Muscle layer of colon (tissue), 2 donors: ENCODE data around the gene MBP.

Source experiments
- H3K27ac ChIP-seq: one replicate; pipeline ENCODE4 v1.7.0; 2013; ENCODE audit warnings: low read depth, mild to moderate bottlenecking, low read length, moderate library complexity
- H3K27me3 ChIP-seq, 2 donors: one replicate each; pipeline ENCODE4 v1.7.0; 2013; ENCODE audit warnings: low read length in 2 of 2, mild to moderate bottlenecking in 2 of 2; ENCODE audit not compliant: insufficient read depth in 2 of 2, control insufficient read depth in 1 of 2
- H3K36me3 ChIP-seq: one replicate; pipeline ENCODE4 v1.7.0; 2013; ENCODE audit warnings: mild to moderate bottlenecking, low read length; ENCODE audit not compliant: insufficient read depth
- H3K4me1 ChIP-seq: one replicate; pipeline ENCODE4 v1.7.0; 2013; ENCODE audit warnings: mild to moderate bottlenecking, low read length; ENCODE audit not compliant: insufficient read depth
- H3K4me3 ChIP-seq, 2 donors: one replicate each; pipeline ENCODE4 v1.7.0; 2013; ENCODE audit warnings: low read length in 2 of 2, low read depth in 1 of 2, mild to moderate bottlenecking in 1 of 2, moderate library complexity in 1 of 2
- H3K9ac ChIP-seq: one replicate; pipeline ENCODE4 v1.7.0; 2013; ENCODE audit warnings: low read length
- H3K9me3 ChIP-seq: one replicate; pipeline ENCODE4 v1.7.0; 2013; ENCODE audit warnings: mild to moderate bottlenecking, low read length
- donor health status: abdominal sarcoma.
- donor health status: Adenocarcinoma of cecum.

The MBP gene

DNA sequence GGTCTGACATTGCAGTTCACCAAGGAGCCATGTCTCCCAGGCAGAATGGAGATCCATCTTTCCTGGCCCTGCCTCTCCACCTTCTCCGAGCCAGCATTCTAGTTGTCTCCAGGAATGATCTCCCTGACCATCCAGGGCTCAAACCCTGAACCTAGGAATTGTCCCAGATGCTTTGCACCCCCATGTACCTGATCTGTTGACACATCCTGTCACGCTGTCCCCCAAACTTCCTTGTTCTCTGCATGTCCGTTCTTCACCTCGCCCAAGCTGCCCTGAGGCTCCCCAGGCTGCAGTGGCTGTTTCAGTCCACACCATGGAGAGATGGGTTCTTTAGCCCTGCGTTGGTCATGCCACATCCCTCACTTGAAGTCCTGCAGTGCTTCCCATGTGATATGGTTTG is 7.0 kb upstream of the MBP start:
- no peak overlapping the region for H3K9ac ChIP-seq
- no peaks in the 10 kb centered on the region for H3K4me1 ChIP-seq
- no peaks in the 10 kb centered on the region for H3K36me3 ChIP-seq
- H3K4me3 ChIP-seq: no peak overlapping the region
- peaks cover 5% of the 10 kb centered on the region for H3K9me3 ChIP-seq
- no peaks in the 10 kb centered on the region for H3K27me3 ChIP-seq
- no peak overlapping the region for H3K27ac ChIP-seq

DNA sequence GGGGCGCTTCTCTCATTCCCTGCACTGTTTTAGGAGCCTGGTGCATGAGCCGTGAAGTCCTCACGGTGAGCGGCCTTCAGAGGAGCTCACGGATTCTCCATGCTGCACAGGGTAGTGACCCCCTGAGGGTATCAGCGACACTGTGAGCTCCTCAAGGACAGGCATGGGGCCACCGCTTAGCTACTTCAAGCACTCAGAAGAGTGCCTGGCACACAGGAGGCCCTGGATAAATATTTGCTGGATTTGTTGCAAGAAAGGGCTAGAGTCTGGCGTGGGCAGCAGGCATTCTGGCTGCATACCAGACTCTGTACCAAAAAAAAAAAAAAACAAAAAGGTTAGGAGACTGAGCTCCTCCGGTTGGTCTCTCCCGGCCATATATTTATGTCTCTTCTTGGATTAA is 5.7 kb upstream of the MBP start:
- Histone ChIP-seq H3K9me3 (peaks cover 5% of the 10 kb centered on the region), H3K27me3 (no peaks in the 10 kb centered on the region), H3K4me3 (no peak overlapping the region), H3K9ac (no peak overlapping the region), H3K36me3 (no peaks in the 10 kb centered on the region), H3K4me1 (no peaks in the 10 kb centered on the region), H3K27ac (no peak overlapping the region)

DNA sequence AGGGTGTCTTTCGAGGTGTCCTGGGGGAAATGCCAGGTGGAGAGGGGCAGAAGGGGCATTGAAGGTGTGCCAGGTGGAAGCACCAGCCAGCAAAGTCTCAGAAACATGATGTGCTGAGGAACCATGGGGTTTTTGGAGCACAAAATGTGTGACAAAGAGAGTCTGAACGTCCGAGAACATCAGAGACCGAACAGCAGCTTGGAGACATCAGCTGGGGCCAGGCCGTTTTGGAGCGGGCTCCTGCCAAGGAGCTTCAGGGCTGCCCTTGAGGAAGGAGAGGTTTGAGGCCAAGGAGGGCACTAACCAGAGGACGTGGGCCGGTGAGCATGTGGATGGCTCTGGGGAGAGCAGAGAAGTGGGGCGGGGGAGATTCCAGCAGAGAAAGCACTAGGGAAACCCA is 5.3 kb upstream of the MBP start:
- H3K36me3 ChIP-seq: no peaks in the 10 kb centered on the region
- H3K27ac ChIP-seq: no peak overlapping the region
- no peaks in the 10 kb centered on the region for H3K4me1 ChIP-seq

DNA sequence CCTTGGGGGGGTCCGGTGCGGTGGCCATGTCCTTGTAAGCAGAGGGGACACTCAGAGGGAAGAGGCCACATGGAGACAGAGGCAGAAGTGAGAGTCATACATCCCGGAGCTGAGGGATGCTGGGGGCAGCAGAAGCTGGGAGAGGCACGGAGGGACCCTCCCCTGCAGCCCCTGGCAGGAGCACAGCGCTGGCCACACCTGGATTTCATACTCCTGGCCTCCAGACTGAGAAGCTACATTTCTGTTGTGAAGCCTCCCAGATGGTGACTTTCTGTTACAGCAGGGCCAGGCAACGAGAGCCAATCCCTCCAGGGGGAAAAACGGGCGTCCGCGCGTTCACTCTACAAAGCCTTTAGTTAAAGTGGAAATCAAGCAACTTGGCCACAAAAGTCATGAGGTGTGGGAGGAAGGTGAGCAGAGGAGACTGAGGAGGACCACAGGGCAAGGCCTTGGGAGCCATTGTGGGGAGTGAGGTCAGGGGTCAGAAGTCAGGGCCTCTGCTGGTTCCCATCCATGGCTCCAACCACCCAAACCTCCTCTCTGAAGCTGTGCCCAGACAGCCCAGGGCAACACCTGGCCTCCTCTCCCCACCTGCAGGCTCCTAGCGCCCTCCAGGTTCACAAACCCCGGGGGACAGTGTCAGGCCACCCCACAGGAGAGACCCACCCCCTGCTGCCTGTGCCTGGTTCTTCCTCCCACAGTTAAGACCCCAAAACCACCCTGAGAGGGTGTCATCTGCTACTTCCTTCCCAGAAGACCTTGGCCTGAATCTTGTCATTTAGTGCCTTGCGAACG is 4.5 kb upstream of the MBP start:
- H3K27me3 ChIP-seq: peaks cover 0 to 10% of the 10 kb centered on the region in 2 donors

More for the DNA sequence above, 5.3 kb upstream of the MBP start:
- Histone ChIP-seq H3K27me3 (peaks cover 0 to 2% of the 10 kb centered on the region in 2 donors), H3K4me3 (no peak overlapping the region), H3K9me3 (peaks cover 5% of the 10 kb centered on the region), H3K9ac (no peak overlapping the region)

DNA sequence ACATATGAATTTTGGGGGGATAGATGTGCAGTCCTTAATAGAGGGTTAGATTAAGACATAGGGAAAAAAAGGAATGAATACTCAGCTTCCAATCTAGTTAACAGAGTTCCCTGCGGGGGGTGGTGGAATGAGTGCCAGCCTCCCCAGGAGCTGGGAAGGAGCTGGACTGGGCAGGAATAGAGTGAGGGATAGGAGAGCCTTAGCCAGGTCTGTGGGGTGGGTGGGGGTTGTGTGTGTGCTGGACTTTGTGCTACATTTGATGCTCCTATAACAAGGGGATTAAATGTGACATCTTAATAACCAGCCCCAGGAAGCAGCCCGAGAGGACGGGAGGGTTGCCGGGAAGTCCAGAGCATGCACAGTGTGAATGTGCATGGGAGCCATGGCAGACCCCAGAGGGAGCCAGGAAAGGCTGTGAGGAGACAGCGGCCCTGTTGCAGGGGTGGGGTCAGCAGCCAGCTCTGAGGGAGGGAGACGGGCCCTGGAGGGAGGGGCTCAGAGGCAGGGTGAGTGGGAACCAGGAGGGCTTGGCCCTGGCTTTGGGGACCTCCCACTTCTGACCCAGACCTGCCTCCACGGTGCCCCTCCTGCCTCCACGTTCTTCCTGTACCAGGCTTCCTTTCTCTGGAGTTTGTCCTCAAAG is 3.6 kb upstream of the MBP start:
- H3K36me3 ChIP-seq: no peaks in the 10 kb centered on the region
- H3K9me3 ChIP-seq: peaks cover 5% of the 10 kb centered on the region
- H3K4me1 ChIP-seq: no peaks in the 10 kb centered on the region
- H3K27me3 ChIP-seq: peaks cover 0 to 18% of the 10 kb centered on the region in 2 donors
- no peak overlapping the region for H3K9ac ChIP-seq
- no peak overlapping the region for H3K27ac ChIP-seq
- no peak overlapping the region for H3K4me3 ChIP-seq

More for the DNA sequence above, 4.5 kb upstream of the MBP start:
- Histone ChIP-seq H3K4me1 (no peaks in the 10 kb centered on the region), H3K36me3 (no peaks in the 10 kb centered on the region), H3K27ac (no peak overlapping the region), H3K9ac (no peak overlapping the region), H3K4me3 (no peak overlapping the region), H3K9me3 (peaks cover 5% of the 10 kb centered on the region)

DNA sequence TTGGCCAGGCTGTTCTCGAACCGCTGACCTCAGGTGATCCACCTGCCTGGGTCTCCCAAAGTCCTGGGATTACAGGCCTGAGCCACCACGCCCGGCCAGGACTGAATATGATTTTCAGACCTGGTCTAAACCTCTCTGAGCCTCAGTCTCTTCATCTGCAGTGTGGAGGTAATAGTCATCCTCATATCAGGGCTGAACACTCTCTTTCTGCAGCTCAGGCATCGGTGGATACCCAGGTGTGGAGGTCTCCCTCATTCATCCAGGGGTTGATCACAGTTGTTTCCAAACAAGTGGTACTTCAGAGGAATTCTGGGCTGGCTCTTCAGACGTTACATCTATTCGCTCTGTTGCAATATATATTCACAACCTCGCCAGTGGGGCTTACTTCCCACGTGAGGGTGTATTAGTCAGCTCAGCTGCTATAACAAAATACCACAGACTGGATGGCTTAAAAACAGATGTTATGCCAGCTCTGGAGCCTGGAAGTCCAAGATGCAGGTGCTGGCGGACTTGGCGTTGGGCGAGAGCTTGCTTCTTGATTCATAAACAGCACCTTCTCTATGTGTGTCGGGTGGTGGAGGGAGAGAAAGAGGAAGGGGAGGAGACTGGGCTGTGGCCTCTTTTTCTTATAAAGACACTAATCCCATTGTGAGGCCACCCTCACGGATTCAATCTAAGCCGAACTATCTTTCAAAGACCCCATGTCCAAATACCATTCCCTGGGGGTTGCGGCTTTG is 2.9 kb upstream of the MBP start:
- no peak overlapping the region for H3K4me3 ChIP-seq
- H3K27ac ChIP-seq: no peak overlapping the region
- H3K27me3 ChIP-seq: peaks cover 2 to 25% of the 10 kb centered on the region in 2 donors
- no peaks in the 10 kb centered on the region for H3K36me3 ChIP-seq
- H3K4me1 ChIP-seq: no peaks in the 10 kb centered on the region
- no peak overlapping the region for H3K9ac ChIP-seq
- peaks cover 5% of the 10 kb centered on the region for H3K9me3 ChIP-seq

DNA sequence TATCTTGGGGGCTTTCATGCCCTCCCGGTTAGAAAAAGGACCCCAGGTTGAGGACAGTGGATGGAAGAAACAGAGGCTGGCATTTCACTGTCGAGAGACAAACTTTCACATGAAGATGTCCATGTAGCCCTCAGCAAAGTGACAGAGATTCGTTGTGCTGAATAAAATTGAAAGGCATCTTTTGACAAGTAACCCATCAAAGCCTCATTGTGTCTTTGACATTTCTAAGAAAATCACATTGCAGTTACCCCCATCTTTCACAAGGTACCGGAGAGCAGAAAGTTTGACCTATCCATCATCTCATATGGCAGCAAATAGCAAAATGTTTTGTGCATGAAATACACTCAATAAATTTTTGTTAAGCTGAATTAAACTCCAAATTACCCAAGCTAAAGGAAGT is 2.0 kb upstream of the MBP start:
- H3K27ac ChIP-seq: no peak overlapping the region
- no peak overlapping the region for H3K9ac ChIP-seq
- H3K4me1 ChIP-seq: peaks cover 1% of the 10 kb centered on the region
- H3K27me3 ChIP-seq: peaks cover 8 to 31% of the 10 kb centered on the region in 2 donors
- H3K4me3 ChIP-seq: no peak overlapping the region
- peaks cover 5% of the 10 kb centered on the region for H3K9me3 ChIP-seq
- no peaks in the 10 kb centered on the region for H3K36me3 ChIP-seq

DNA sequence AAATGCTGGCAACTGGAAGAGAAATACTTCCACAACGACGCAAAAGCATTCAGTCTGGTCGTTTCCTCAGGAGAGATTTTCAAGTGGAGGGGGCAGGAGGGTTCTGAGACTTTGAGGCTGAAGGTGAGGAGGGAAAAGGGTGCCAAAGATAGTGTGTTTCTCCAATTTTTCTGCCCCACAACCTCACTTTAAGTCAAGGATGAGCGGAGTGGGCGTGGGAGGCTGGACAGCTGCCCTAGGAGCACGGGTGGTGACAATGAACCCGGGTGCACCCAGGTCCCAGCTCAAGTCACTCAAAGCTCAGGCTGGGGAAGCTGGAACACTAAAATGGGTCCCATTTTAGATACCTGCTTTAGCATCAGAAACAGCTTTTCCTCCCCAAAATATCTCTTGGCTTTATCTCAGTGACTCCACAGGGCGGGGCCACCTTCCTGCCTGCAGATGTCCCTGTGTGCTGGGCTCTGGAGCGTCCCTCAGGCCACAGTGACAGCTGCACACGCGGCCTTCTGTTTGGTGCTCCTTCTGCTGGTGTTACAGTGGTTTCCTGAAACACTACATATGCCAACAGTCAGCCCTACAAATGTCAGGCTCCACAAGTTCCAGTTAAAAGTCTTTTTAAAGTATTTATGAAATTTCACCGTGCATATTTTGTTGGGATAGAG is 1.4 kb upstream of the MBP start:
- H3K27ac ChIP-seq: no peak overlapping the region
- peaks cover 5% of the 10 kb centered on the region for H3K9me3 ChIP-seq
- H3K27me3 ChIP-seq: peaks cover 8 to 31% of the 10 kb centered on the region in 2 donors
- no peak overlapping the region for H3K4me3 ChIP-seq
- no peak overlapping the region for H3K9ac ChIP-seq
- H3K4me1 ChIP-seq: peaks cover 6% of the 10 kb centered on the region
- H3K36me3 ChIP-seq: no peaks in the 10 kb centered on the region

DNA sequence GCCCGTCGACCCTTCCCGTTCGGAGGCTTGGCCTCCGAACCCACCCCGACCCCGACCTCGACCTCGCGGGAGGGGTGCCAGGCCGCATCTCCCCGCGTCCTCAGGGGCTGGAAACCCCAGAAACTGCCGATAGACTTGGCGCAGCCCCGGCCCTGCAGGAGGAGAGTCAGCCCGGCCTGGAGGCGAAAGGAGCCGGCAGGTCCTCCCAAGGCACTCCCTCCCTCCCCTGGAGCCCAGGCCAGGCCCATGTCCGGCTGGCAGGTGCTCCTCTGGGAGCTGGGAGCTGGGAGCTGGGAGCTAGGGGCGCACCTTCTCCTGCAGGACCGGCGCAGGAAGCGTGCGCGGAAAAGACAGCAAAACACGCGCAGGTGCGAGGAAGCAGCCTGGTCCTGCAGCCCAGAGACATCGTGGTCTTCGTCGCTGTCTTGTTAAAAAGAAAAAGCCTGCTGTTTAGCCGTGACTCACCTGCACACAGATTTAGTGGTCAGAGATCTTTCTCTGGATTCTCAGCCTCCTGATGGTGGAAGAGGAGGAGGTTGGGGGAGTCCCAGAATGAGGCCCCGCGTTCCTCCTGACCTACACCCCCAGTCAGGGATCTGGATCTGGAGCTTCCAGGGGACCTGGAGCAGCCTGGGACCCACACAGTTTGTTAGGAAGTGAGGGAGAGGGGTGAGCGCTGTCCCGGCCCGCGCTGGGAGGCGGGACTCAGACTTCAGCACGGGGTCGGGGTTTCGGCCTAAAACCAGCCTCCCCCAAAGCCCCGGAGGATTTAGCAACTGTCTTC is 660 bp upstream of the MBP start:
- peaks cover 8 to 31% of the 10 kb centered on the region in 2 donors for H3K27me3 ChIP-seq
- peak overlapping the region; percentile 54 to 56 for H3K4me3 ChIP-seq
- H3K9me3 ChIP-seq: peaks cover 5% of the 10 kb centered on the region
- no peaks in the 10 kb centered on the region for H3K36me3 ChIP-seq
- peak overlapping the region; percentile 75 for H3K27ac ChIP-seq
- H3K9ac ChIP-seq: no peak overlapping the region
- H3K4me1 ChIP-seq: peaks cover 12% of the 10 kb centered on the region

DNA sequence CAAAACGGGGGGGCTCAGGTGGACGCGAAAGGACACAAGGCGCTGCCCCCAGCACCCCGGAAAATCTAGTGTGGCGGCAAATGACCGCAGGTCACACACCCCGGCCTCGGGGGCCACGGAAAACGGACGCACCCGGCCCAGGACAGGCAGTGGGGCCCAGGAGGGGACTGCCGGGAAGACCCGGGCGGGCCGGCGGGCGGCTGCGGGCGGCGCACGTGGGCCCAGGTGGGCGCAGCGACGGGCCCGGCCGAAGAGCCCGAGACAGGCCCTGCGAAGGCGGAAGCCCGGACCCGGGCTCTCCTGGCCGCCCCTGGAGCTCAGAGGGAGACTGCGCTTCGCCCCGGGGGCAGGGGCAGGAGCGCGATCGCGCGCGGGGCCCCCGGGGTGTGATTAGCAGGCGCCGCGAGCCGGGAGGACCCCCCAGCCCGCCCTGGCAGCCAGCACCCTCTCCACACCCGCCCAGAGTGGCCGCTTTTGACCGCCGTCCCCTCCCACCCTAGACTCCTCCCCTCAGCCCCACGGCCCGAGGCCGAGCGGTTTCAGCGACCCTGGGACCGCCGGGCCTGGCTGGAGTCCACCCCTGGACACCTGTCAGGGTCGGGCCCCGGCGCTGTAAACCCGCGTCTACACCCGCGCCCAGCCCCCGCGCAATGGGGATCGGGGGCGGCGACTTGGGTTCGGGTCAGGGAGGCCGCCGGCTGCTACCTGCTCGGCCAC is 773 bp downstream of the MBP start:
- Histone ChIP-seq H3K9ac (no peak overlapping the region), H3K4me1 (peaks cover 24% of the 10 kb centered on the region), H3K4me3 (peak overlapping the region; percentile 54 to 56), H3K36me3 (no peaks in the 10 kb centered on the region), H3K27me3 (peaks cover 8 to 31% of the 10 kb centered on the region in 2 donors), H3K9me3 (peaks cover 5% of the 10 kb centered on the region), H3K27ac (peak overlapping the region; percentile 77)
